ENCODE results near the gene PLXND1.
"Not testable (repeated sequence)": the region's sequence is repeated elsewhere in the genome, so short reads cannot be mapped to it uniquely, and the experiment has no call there.

The PLXND1 gene

DNA sequence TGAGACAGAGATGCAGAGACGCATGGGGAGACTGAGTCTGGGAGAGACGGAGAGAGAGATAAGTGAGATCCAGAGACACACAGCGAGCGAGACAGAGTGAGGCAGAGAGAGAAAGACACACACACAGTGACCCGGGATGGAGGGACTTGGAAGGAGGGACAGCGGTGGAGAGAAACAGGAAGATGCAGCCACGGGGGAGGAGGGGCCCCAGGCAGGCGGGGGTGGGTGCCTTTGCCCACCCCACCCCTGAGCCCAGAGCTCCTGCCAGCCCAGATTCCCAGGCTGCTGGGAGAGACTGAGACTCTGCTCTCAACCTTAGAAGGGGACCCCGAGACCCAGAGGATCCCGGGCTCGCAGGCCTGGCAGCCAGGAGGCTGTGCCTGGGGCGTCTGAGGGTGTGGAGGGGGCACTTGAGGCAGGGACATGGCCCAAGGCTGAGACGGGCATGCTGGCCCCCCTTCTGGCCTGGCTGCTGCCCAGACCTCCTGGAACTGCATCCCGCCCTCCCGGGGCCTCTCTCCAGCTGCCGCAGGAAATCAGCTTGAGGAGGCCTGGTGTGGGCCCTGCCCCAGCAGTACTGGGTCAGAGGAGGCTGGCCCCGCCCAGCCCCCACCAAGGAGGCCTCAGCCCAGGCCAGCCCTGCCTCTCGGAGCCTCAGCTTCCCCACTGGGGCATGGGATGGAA is 45.4 kb downstream of the PLXND1 start:
- DNase-seq = no peak

DNA sequence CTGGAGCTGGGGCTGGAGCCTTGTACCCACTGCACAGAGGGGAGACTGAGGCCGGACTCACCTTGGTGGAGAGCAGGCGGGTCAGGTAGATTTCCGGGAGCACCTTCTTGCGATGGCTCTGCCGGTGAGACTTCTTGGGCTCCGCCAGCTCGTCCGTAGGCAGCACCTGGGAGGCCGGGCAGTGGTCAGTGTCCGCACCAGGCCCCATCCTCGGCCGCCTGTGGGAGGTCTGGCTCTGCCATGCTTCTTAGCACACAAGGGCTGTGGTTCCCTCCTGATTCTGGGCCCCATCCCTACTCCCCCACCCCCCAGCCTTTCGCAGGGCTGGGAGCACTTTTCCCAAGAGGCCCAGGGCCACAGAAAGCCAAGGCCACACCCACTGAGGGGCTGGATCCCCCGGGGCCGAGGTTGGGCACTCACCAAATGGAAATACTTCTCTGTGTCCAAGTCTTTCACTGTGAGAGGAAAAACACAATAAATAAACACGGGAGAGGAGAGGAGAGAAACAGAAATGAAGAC is 46.1 kb downstream of the PLXND1 start:
- no peak for DNase-seq

DNA sequence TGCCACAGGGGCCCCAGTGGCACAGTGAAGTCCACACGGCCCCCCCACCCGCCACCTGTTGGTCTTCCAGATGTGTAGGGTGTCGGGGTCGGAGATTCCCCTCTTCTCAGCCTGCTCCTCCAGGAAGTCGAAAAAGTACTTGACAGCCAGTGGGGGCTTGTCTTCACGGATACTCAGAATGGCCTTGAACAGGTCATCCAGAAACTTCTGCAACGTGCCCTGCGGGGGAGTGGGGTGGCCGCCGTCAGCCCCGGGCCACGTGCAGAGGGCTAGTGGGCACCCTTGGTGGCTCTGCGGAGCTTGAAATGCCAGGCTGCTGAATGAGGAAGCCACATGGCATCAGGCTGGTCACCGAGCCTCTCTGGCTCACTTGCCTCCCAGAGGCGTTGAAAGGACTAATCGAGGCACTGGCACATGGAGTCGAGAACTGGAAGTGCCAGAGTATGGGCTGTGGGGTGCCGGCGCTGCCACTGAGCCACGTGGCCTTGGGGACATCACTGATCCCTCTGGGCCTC is 46.9 kb downstream of the PLXND1 start:
- no peak for DNase-seq

DNA sequence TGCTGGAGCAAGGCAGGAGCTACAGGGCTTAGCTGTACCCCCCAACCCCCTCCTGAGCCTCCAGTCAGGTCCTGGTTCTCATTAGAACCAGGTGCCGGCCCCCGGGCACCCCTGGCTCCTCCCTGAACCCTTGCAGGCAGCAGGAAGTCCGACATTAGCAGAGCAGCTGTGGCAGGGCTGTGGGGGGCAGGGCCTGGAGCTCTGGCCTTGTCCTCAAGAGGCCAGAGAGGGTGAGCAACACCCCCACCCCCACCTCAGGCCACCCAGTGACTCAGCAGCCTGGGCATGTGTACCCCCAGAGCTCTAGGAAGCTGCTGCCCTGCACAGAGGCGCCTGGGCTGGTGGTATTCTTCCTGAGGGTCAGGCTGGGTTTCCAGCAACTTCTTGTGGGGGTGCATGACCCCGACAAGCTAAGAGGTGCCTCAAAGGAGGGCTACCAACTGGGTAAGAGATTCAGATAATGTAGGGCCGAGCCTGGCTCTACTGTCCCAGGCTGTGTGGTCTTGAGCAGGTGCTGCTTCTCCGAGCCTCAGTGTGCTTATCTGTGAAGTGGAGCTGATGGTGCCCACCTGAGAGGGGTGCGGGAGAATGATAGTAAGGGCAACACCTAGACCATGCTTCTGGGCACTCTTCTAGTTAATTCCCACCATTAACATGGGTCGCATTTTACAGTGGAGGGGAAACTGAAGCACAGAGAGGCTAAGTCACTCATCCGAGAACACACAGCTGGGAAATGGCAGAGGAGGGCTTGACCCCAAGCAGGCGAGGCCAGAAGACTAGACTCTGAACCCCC is 47.5 kb downstream of the PLXND1 start:
- no peak for DNase-seq

DNA sequence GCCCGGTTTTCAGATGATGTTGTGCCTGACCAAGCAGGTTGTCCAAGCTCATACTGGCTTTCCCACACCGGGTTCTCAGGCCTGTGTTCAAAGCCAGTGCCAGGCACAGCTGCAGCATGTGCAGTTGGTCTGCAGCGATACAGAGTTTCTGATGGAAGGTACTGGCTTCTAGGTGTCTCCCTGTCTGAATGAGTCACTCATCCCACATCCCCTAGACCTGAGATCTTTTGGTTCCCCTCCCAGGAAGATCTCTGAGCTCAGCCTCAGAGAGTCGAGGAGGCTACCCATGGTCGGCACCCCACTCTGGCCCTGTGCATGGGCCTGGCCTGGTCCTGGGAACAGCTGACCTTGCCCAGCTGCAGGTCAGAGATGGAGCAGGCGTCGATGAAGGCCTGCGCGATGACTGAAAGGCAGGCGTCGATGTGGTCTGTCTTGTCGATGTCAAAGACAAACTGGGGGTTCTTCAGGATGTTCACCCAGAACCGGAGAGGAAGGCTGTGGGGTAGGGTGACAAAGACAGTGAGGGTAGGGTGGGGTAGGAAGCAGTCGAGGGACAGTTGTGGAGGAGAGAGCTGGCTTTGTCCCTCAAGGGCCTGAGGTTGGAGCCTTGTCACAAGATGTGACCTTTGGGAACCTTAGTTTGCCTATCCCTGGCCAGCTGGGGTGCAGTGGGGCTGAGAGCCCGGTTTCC is 48.2 kb downstream of the PLXND1 start:
- no peak for DNase-seq

DNA sequence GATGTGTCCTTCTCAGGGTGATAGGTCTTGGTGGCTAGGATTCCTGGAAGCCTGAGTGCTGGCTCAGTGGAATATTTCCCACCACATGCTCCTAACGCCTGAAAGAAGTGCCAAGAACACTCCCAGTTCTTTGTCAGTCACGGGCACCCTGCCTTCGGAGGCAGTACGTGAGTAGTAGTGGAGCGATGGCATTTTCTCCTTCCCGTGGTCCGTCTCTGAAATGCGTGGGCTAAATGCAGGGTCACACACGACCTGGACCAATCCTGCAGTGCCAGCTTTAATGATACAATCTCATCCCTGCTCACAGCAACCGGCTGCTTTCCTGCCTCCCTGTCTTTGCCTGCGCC is 49.0 kb downstream of the PLXND1 start:
- no peak for DNase-seq

DNA sequence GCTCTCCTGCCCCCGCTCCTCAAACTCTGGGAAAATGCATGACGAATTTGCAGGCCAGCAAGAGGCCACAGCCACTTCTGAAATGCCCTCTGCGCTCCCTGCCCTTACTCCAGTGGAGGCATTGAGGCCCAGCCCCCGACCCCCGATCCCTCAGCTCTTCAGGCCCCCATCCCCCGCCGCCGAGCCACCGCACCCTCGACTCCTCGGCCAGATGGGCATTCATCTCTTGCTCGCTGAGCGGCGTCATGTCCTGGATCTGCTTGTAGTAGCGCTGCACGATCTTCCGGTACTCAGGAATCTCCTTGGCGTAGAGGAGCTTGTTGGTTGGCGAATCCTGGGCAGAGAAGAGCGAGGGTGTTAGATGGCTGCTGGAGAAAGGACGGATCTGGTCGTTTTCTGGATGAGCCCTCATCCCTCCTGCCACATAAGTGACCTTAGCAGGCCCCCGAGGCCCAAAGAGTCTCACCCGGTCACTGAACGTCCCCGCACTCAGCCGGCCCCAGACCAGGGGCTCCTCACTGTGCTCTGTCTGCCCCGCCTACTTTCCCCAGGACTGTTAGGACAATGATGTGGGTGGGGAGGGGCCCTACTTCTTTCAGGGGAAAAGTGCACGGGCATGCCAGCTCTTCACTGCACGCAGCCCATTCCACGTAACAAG is 49.5 kb downstream of the PLXND1 start:
- no peak for DNase-seq

DNA sequence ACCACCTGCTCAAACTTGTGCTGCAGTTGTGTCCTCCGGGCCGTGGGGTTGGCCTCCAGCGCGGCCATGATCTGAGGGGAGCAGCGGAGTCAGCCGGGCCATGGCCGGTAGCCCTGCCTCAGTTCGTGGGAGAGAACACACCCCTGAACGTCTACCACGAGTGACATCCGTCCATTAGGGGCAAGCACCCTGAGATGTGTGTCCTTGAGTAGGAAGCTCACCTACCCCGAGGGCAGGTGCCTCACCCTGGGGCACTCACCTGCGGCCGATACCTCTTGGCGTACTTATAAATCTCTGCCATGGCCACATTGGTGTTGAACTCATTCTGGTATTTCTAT is 50.1 kb downstream of the PLXND1 start:
- DNase-seq = no peak

DNA sequence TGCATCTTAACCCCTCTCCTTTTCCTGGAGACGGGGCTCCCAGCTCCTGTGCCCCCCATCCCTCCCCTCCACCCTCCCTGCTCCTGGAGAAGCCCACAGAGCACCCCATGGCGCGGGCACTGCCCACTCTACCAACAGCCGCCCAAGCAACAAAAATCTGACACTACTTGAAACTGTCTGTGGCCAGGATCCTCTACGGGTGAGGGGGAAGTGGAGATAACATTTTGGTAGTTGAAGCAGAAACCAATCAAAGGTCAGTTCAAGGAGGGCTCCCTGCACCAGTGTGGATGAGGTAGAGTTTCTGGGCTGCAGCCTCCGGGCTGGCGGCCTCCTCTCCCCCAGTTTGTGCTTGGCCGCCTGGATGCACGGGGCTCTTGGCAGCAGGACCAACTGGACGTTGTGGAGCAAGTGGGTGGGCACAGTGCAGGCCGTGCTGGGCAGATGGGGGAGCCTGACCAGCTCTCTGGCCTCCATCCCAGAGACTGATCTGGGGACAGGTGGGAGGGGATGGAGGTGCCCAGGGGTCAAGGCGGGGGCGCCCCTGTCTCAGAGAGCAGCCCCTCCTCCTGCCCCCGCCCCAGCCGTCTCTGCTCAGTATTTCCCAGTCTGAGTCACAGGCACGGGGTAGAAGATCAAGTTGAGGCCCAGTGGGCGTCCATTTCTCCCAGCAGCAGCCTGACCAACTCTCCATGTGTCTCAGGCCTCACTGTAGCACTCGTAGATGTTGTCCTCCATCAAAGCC is 50.7 kb downstream of the PLXND1 start:
- DNase-seq = no peak

DNA sequence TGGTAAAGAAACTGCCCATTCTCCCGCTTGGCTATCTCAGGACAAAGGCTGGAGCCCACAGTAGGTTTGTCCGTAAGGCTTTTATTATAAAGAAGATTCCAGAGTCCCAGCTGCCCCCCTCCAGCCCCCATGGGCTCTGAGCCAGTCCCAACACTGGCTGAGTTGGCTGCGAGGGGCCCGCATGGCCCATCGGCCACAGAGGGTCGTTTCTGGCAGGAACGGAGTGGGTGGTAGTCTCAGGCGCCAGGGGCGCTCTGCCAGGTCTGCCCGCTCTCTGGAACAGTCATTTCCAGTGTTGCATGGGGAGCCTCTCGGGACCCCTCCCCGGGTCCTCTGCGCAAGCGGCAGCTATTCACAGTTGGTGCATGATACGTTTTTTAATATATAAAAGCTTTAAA is 51.3 kb downstream of the PLXND1 start:
- DNase-seq = no peak

DNA sequence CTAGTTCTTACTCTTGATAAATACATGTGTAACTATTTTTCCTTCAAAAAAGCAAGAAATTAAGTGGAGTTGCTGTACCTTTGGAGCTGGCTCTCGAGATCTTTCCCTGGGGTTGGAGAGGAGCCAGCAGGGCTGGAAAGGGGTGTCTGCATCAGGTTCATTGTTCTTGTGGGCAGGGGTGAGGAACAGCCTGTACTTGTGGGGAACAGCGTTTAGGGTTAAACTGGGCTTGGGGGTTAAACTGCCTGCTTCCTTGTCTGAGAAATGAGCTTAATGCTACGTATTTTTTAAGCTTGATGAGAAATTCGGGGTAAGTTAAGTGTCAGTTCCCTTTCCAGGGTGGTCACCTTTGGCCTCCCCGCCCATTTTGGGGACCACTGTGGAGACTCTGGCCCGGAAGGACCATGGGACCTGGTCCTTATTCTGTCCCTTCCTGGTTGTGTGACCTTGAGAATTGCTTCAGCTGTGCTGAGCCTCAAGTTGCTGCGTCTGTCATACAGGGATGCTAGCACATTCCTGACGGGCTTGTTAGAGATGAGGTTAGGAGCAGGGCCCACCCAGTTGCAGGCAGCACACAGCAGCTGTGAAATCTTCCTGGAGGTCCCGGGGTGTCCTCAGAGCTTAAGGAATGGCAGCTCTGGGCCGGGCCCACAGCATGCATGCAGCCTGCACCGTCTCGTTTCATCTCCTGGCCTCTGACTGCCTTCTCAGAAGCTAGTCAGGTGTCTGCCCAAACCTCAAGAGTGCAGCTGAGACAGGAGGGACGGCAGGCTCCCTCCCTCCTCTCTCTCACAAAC is 51.9 kb downstream of the PLXND1 start:
- DNase-seq = no peak

DNA sequence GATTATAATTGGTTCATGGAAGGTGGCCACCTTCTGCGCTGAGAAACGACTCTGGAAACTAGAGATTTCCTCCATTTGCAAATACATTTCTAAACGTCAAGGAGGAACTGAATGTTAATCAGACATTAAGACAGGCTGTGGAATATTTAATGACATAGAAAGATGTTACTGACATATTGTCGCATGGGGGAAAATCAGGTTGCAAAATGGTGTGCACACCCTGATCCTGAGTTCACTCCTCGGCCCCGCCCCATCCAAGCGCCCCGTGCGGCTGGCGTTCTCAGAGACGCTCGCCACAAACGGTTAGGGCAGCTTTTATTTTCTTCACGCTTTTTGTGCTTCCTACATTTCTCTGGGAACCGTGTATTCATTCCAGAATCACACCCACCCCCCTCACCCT is 52.8 kb downstream of the PLXND1 start:
- no peak for DNase-seq

DNA sequence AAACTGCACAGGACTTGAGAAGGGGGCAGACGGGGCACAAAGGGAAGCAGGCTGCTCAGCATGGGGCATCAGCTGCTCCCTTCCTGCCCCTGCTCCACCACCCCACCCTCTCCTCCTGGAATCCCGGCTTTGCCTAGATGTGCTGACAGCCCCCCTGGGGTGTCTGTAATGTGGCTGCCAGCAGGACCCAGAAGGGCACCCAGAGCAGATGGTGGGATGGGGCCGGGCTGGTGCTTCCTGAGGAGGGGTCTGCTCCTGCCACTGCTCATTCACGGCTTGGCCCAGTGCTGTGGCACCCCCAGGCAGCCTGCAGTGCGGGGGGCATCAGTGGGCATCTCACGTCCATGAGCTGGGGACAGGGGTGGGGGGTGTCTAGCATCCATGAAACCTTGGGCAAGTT is 53.3 kb downstream of the PLXND1 start:
- no peak for DNase-seq

DNA sequence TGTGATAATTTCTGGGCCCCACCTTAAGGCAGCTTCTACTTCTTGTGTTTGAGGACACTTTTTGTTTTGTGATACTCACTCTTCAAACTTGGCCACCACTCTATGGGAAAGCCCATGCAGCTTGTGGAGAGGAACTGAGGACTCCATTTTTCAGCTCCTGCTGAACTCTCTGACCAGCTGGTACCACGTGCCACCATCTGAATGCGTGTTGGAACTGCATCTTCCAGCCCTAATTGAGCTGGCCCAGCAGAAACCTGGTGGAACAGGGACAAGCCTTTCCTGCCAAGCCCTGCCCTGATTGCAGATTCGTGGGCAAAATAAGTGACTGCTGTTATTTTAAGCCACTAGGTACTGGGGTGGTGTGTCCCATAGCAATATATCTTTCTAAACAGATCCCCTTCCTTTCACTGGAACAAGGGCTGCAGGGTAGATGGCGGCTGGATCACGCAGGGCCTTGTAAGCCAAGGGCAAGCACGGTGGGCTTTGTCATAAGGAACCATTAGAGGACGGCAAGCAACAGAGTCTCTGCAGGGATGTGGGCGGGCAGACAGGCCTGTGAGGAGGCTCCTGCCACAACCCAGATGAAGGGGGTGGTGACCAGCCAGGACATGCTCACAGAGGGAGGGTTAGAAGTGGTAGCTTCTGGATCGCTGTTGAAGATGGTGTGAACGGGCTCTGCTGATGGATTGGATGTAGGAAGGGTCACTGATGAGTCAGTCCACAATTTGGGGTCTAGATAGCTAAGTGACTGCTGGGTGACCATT is 54.0 kb downstream of the PLXND1 start:
- DNase-seq = no peak

DNA sequence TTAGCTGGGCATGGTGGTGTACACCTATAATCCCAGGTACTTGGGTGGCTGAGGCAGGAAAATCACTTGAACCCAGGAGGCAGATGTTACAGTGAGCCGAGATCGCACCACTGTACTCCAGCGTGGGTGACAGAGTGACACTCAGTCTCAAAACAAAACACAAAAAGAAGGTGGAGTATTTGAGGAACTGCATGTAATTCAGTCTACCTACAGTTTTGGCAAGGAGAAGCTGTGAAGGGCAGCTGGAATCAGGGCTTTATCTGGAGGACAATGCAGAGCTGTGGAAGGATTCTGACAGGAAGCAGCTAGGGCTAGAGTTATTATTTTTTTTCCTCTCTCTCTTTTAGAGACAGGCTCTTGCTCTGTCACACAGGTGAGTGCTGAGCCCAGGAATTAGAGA is 56.7 kb downstream of the PLXND1 start:
- DNase-seq = no peak

DNA sequence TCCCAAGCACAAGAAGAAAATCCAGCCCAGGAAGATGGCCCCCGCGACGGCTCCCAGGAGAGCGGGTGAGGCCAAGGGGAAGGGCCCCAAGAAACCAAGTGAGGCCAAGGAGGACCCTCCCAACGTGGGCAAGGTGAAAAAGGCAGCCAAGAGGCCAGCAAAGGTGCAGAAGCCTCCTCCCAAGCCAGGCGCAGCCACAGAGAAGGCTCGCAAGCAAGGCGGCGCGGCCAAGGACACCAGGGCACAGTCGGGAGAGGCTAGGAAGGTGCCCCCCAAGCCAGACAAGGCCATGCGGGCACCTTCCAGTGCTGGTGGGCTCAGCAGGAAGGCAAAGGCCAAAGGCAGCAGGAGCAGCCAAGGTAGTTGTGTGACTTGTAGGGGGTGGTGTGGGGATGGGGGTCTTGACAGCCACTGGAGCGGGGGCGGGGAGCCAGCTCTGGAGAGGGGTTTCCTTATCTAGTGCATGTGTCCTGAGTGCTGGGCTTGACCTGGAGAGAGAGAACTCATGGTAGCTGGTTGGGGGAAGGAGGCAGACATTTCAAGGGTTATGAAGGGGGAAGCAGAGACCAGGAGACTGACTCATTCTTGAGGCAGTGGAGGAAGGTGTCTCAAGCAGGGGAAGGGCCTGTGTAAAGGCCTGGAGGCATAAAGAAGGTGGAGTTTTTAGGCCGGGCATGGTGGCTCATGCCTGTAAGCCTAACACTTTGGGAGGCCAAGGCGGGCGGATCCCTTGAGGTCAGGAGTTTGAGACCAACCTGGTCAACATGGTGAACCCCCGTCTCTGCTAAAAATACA is 57.3 kb downstream of the PLXND1 start:
- no peak for DNase-seq

DNA sequence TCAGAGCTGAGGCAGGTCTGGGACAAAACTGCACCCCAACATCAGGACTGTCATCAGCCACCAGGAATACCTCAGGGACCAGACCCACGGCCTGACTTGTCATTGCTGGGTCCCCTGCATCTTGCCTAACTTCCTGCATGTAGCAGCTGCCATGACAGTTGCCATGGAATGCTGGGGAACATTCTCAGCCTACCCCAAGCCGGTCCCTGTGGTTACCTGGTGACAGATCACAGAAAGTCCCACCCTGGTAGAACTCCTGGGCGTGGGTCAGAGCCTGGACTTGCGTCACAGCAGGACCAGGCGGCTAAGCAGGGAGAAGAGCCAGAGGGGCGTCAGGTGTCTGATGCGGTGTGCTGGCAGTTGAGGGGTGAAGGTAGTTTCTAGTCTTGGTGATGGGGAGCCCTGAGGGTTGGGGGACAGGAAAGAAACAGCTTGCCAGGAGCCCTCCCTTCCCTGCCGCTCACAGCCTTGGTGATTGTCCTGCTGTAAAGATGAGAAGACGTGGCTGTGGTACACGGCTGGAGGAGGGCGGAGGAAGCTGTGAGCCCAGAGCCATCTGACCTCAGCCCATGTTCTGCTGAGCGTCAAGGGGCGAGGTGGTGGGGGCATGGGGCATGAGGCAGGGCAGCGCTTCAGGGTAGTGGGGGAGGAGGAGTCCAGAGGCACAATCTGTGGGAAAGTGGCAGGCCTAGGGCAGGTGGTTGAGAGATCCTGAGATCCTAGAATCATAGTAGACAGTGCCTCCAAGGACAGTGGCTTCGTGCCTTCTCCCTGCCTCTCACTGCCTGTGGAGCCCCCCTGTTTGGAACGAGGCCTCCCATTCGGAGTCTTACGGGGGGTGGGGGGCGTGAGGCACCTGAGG is 58.1 kb downstream of the PLXND1 start:
- DNase-seq = no peak

DNA sequence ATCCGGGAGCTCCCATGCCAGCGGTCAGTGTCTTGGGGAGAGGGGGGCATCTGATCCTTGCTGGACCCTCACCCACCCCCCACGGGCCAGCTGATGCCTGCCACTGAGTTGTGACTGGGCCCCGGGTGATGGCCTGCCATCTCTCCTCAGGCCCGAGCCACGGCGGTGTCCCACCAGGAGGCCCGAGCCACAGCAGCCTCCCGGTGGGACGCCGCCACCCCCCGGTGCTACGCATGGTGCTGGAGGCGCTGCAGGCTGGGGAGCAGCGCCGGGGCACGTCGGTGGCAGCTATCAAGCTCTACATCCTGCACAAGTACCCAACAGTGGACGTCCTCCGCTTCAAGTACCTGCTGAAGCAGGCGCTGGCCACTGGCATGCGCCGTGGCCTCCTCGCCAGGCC is 59.2 kb downstream of the PLXND1 start:
- no peak for DNase-seq

DNA sequence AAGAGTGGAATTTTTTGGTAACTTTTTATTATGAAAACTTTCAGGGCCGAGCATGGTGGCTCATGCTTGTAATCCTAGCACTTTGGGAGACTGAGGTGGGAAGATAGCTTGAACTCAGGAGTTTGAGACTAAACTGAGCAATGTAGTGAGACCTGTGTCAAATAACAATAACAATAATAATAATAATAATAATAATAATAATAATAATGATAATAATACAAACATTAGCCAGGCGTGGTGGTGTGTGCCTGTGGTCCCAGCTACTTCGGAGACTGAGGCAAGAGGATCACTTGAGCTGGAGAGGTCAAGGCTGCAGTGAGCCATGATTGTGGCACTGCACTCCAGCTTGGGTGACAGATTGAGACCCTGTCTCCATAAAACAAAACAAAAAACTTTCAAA is 60.5 kb downstream of the PLXND1 start:
- not testable (repeated sequence) for DNase-seq

Measured in SIG-M5 (cell line).